Peyer's patch (tissue), 4 donors: ENCODE measurements around the gene JPH3. TPM values are rescaled to one million over a fixed set of nuclear protein-coding genes. Genes with fewer than 3 reads are reported as not detected.

ENCODE experiments used
- DNase-seq, 3 donors: peaks; one replicate each; pipeline ENCODE4 v3.0.0-alpha.2; 2017 to 2019
- H3K27ac ChIP-seq, 4 donors: fragments of 200-600 bp; sonication (generic); one replicate each; pipeline ENCODE4 v1.5.1; 2016 to 2019
- H3K27me3 ChIP-seq, 2 donors: fragments of 200-600 bp; sonication (generic); one replicate each; pipeline ENCODE4 v1.5.1; 2019
- H3K36me3 ChIP-seq, 3 donors: fragments of 200-600 bp; sonication (generic); one replicate each; pipeline ENCODE4 v1.5.1; 2016 to 2019
- H3K4me1 ChIP-seq, 4 donors: fragments of 200-600 bp; sonication (generic); one replicate each; pipeline ENCODE4 v1.5.1; 2016 to 2019
- H3K4me3 ChIP-seq, 4 donors: fragments of 200-600 bp; sonication (generic); 1 replicate in 3 of 4; 2 replicates in 1 of 4; pipeline ENCODE4 v1.5.1; 2016 to 2019; ENCODE audit warnings: mild to moderate bottlenecking in 1 of 4
- H3K9me3 ChIP-seq, 4 donors: fragments of 200-600 bp; sonication (generic); one replicate each; pipeline ENCODE4 v1.5.1; 2016 to 2019; ENCODE audit warnings: mild to moderate bottlenecking in 1 of 4
- CTCF ChIP-seq, 6 experiments: fragments of 450-650 bp in 4 of 6; fragments of 200-600 bp in 2 of 6; sonication (generic) in 1 of 6; IDR thresholded peaks; one replicate each; pipeline ENCODE4 v1.5.1; 2017 to 2019; ENCODE audit warnings: antibody characterized with exemption in 6 of 6, mild to moderate bottlenecking in 3 of 6, moderate library complexity in 1 of 6
- POLR2A ChIP-seq, 2 donors: fragments of 450-650 bp; IDR thresholded peaks; one replicate each; pipeline ENCODE4 v1.5.1; 2017; ENCODE audit warnings: antibody characterized with exemption in 2 of 2, mild to moderate bottlenecking in 2 of 2, moderate library complexity in 2 of 2
- total RNA-seq, 4 donors: library from RNA; depleted of rRNA; stranded (reverse); fragments of >200 nt; gene quantifications; one replicate each; pipeline ENCODE4 v1.1.0, GENCODE V29; 2016

The JPH3 gene
- total RNA-seq, 4 donors from 2014 or later = 0.13 to 0.57 TPM; not detected in 2

- no peak overlapping the region for H3K4me3 ChIP-seq
- no peaks in the 10 kb centered on the region for H3K27me3 ChIP-seq
- no peaks in the 10 kb centered on the region for H3K9me3 ChIP-seq
- H3K27ac ChIP-seq = no peak overlapping the region
- TF ChIP-seq POLR2A (IDR thresholded peaks at IDR 0.05) (no peak), CTCF (IDR thresholded peaks at IDR 0.05) (no peak)
- H3K4me1 ChIP-seq = no peaks in the 10 kb centered on the region
- DNase-seq = no peak
- no peaks in the 10 kb centered on the region for H3K36me3 ChIP-seq
These were observed 19.8 kb downstream of the JPH3 start for GRCh38 chr16:87621976-87622713.

GRCh38 chr16:87622756-87623319 is 20.5 kb downstream of the JPH3 start:
- no peak overlapping the region for H3K27ac ChIP-seq
- no peaks in the 10 kb centered on the region for H3K36me3 ChIP-seq
- no peaks in the 10 kb centered on the region for H3K9me3 ChIP-seq
- DNase-seq = no peak
- H3K27me3 ChIP-seq = no peaks in the 10 kb centered on the region
- no peak overlapping the region for H3K4me3 ChIP-seq
- TF ChIP-seq POLR2A (IDR thresholded peaks at IDR 0.05) = no peak
- no peak for TF ChIP-seq CTCF (IDR thresholded peaks at IDR 0.05)
- no peaks in the 10 kb centered on the region for H3K4me1 ChIP-seq

- no peaks in the 10 kb centered on the region for H3K27me3 ChIP-seq
- TF ChIP-seq CTCF (IDR thresholded peaks at IDR 0.05) = no peak
- TF ChIP-seq POLR2A (IDR thresholded peaks at IDR 0.05) = no peak
These were observed 23.0 kb downstream of the JPH3 start for GRCh38 chr16:87625241-87625797.

GRCh38 chr16:87626401-87626800 is 24.1 kb downstream of the JPH3 start:
- Histone ChIP-seq H3K4me1 (no peaks in the 10 kb centered on the region), H3K27ac (no peak overlapping the region), H3K27me3 (no peaks in the 10 kb centered on the region), H3K36me3 (no peaks in the 10 kb centered on the region), H3K9me3 (peaks cover 0 to 3% (median 0%) of the 10 kb centered on the region in 4 donors), H3K4me3 (no peak overlapping the region)
- no peak for TF ChIP-seq POLR2A (IDR thresholded peaks at IDR 0.05)
- TF ChIP-seq CTCF (IDR thresholded peaks at IDR 0.05) = no peak
- no peak for DNase-seq

More at GRCh38 chr16:87625241-87625797, 23.0 kb downstream of the JPH3 start:
- H3K4me1 ChIP-seq = no peaks in the 10 kb centered on the region
- peaks cover 0 to 3% (median 0%) of the 10 kb centered on the region in 4 donors for H3K9me3 ChIP-seq
- DNase-seq = no peak
- no peaks in the 10 kb centered on the region for H3K36me3 ChIP-seq
- H3K27ac ChIP-seq = no peak overlapping the region
- H3K4me3 ChIP-seq = no peak overlapping the region

GRCh38 chr16:87626905-87627304 is 24.6 kb downstream of the JPH3 start:
- Histone ChIP-seq H3K9me3 (peaks cover 0 to 3% (median 0%) of the 10 kb centered on the region in 4 donors), H3K4me1 (no peaks in the 10 kb centered on the region), H3K4me3 (no peak overlapping the region), H3K27ac (no peak overlapping the region), H3K36me3 (no peaks in the 10 kb centered on the region), H3K27me3 (no peaks in the 10 kb centered on the region)
- no peak for TF ChIP-seq CTCF (IDR thresholded peaks at IDR 0.05)
- no peak for TF ChIP-seq POLR2A (IDR thresholded peaks at IDR 0.05)
- DNase-seq = no peak
